ENCODE data around the gene BCL2L1. TPM values are rescaled to one million over a fixed set of nuclear protein-coding genes. Genes with fewer than 3 reads are reported as not detected.
A peak's percentile ranks its signal among the peaks of the same experiment; 100 is the strongest.

Gene BCL2L1
- total RNA-seq, 1 experiment from 2014 or later = 226 TPM

GRCh38 chr20:31723319-31724078, 831 bp upstream of the BCL2L1 start:
- peak; percentile 95 for DNase-seq (ENCODE audit: low read depth, low spot score)
- no TSS peak for BruUV-seq (replicated peaks)
- no peaks in the 10 kb centered on the region for H3K9me3 ChIP-seq (ENCODE audit: control insufficient read depth in 1 of 2, insufficient read depth in 1 of 2, low read depth in 1 of 2, low read length in 2 of 2)
- intact Hi-C loops (cut with micrococcal nuclease) = loop anchor here (1.0 to 5.0 kb wide), 4 partner anchors 27 to 161 kb away; no protein-coding TSS in a partner anchor
- no peaks in the 10 kb centered on the region for H4K20me1 ChIP-seq (ENCODE audit: insufficient read depth)
- peaks cover 0 to 33% of the 10 kb centered on the region in 2 experiments; a peak in 3 of 4 replicates for H3K36me3 ChIP-seq (ENCODE audit: control insufficient read depth in 1 of 2, insufficient read depth in 2 of 2, low read length in 2 of 2)
- H2AFZ ChIP-seq (ENCODE audit: low read depth, low read length, poor library complexity, severe bottlenecking) = no peak overlapping the region
- H3K27me3 ChIP-seq (ENCODE audit: insufficient read depth, low read length) = no peaks in the 10 kb centered on the region
- peaks cover 43 to 73% of the 10 kb centered on the region in 2 experiments for H3K4me1 ChIP-seq (ENCODE audit: control insufficient read depth in 1 of 2, insufficient read depth in 2 of 2, low read length in 2 of 2)
- peaks cover 48% of the 10 kb centered on the region for H3K79me2 ChIP-seq (ENCODE audit: insufficient read depth, low read length)
- ChIA-PET RAD21 (ENCODE audit: low non-redundant PET in 1 of 2, low total read pairs in 2 of 2, uncharacterized antibody in 2 of 2, unreplicated experiment in 2 of 2) (interaction anchor here (0.5 to 2.0 kb wide), 14 partner anchors 15 to 173 kb away, joined by 3 to 24 read pairs (median 4); no protein-coding TSS in a partner anchor), POLR2A (interaction anchor here (0.7 to 4.3 kb wide), 24 partner anchors 11 to 163 kb away, joined by 3 to 33 read pairs (median 4); partner anchors contain the start of genes ID1 and TPX2), CTCF (interaction anchor here (0.6 to 3.6 kb wide), 34 partner anchors 8 to 263 kb away, joined by 3 to 127 read pairs (median 5); partner anchors contain the start of gene TPX2)
- H3K9ac ChIP-seq (ENCODE audit: low read length) = peak overlapping the region; percentile 96
- no peaks in the 10 kb centered on the region for H3K9me2 ChIP-seq (ENCODE audit: insufficient read depth)
- peak overlapping the region; percentile 98 for H3K27ac ChIP-seq (ENCODE audit: low read depth, low read length)
- no peak for TF ChIP-seq EZH2 (IDR thresholded peaks at IDR 0.05)
- peak; percentile 79 for TF ChIP-seq POLR2AphosphoS5 (IDR thresholded peaks at IDR 0.05; ENCODE audit: low read depth, low read length)
- TF ChIP-seq ZFX (IDR thresholded peaks at IDR 0.05) = peak; percentile 99
- no peak for TF ChIP-seq TCF7L2 (IDR thresholded peaks at IDR 0.05; ENCODE audit: borderline replicate concordance, extremely low read depth, insufficient read depth, insufficient read length)
- TF ChIP-seq EGR1 (IDR thresholded peaks at IDR 0.05; ENCODE audit: low read depth) = no peak
- no peak for TF ChIP-seq SP1 (IDR thresholded peaks at IDR 0.05; ENCODE audit: low read depth)
- TF ChIP-seq YY1 (IDR thresholded peaks at IDR 0.05; ENCODE audit: extremely low read depth, insufficient replicate concordance, low read depth, low read length) = peak; percentile 42
- TF ChIP-seq ZBTB33 (IDR thresholded peaks at IDR 0.05; ENCODE audit: extremely low read depth, insufficient replicate concordance, low read length) = no peak
- no peak for TF ChIP-seq SRF (IDR thresholded peaks at IDR 0.05; ENCODE audit: low read depth)
- TF ChIP-seq CTCF (IDR thresholded peaks at IDR 0.05 in 2 of 3, conservative IDR thresholded peaks at IDR 0.05 in 1 of 3; ENCODE audit: borderline replicate concordance in 1 of 3, insufficient read depth in 1 of 3, low read depth in 2 of 3, low read length in 2 of 3) = peak in 2 of 3 experiments; percentile 89 to 91; a peak in 4 of 6 replicates
- no peak for TF ChIP-seq FOSL1 (IDR thresholded peaks at IDR 0.05; ENCODE audit: low read depth)
- TF ChIP-seq JUND (IDR thresholded peaks at IDR 0.05) = no peak
- TF ChIP-seq POLR2A (IDR thresholded peaks at IDR 0.05; ENCODE audit: borderline replicate concordance, extremely low read depth, insufficient read depth, insufficient read length) = peak; percentile 67
- no peak for TF ChIP-seq MAX (IDR thresholded peaks at IDR 0.05)
- peak overlapping the region; percentile 82 to 87 for H3K4me3 ChIP-seq (replicated peaks in 1 of 2; ENCODE audit: low read depth in 1 of 2, low read length in 2 of 2)
- H3K4me2 ChIP-seq (ENCODE audit: low read length) = peak overlapping the region; percentile 94
- peak; percentile 84 for ATAC-seq

Measured in HCT116 (cell line).